Endothelial cell (in vitro differentiated cells): ENCODE data around the gene CC2D2A. TPM values are rescaled to one million over a fixed set of nuclear protein-coding genes. Genes with fewer than 3 reads are reported as not detected.

Experiments used
- DNase-seq: peaks from one replicate; pipeline ENCODE4 v3.0.0; 2021; ENCODE audit warnings: low spot score
- H3K27ac Mint-ChIP-seq: one replicate; pipeline ENCODE4 v1.8.0; 2021; ENCODE audit warnings: mixed read lengths, inconsistent platforms; ENCODE audit not compliant: unreplicated experiment
- H3K27me3 Mint-ChIP-seq: one replicate; pipeline ENCODE4 v1.8.0; 2021; ENCODE audit warnings: mild to moderate bottlenecking, moderate library complexity, mixed read lengths, inconsistent platforms; ENCODE audit not compliant: unreplicated experiment
- H3K36me3 Mint-ChIP-seq: one replicate; pipeline ENCODE4 v1.8.0; 2021; ENCODE audit warnings: mild to moderate bottlenecking, low read depth, mixed read lengths, inconsistent platforms; ENCODE audit not compliant: unreplicated experiment
- H3K4me1 Mint-ChIP-seq: one replicate; pipeline ENCODE4 v1.8.0; 2021; ENCODE audit warnings: mild to moderate bottlenecking, mixed read lengths, inconsistent platforms; ENCODE audit not compliant: unreplicated experiment
- H3K4me3 Mint-ChIP-seq: one replicate; pipeline ENCODE4 v1.8.0; 2021; ENCODE audit warnings: mild to moderate bottlenecking, mixed read lengths, inconsistent platforms; ENCODE audit not compliant: unreplicated experiment
- H3K9me3 Mint-ChIP-seq: one replicate; pipeline ENCODE4 v1.8.0; 2021; ENCODE audit warnings: mixed read lengths, inconsistent platforms; ENCODE audit not compliant: unreplicated experiment
- total RNA-seq: library from RNA; stranded (reverse); fragmentation: NEBNext Ultra II Directional; extraction: Animal tissue kit (Norgen Biotek cat#: 25700); gene quantifications from one replicate; pipeline ENCODE4 v1.2.1, GENCODE V29; 2021; ENCODE audit not compliant: unreplicated experiment
- TF ChIP-seq, protein P1 (sequence below): fragments of 200-600 bp; sonication (generic); IDR thresholded peaks from one replicate; pipeline ENCODE4 v1.5.0; 2021; ENCODE audit warnings: antibody characterized with exemption; ENCODE audit not compliant: unreplicated experiment

Gene CC2D2A
- total RNA-seq, 1 donor from 2014 or later = 43.0 TPM

DNA sequence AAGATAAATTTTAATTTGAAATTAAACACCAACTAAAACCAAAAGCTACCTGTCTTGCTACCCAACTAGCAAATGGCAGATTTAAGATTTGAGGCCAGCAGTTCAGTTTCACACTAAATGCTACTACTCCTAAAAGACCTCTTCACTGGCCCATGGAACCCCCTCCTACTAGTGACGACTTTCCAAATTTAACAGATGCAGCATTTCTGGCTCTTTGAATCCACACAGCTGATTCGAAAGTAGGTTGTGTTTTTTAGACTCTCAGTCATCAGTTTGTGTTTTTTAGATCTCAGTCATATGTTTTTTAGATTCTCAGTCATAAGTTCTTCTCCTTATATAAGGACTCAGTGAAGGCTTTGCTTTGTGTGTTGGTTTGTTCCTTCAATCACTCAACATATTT lies 11.1 kb upstream of the CC2D2A start:
- Mint-ChIP-seq H3K27me3 (peaks cover 4% of the 10 kb centered on the region), H3K36me3 (no peaks in the 10 kb centered on the region), H3K4me1 (peaks cover 7% of the 10 kb centered on the region), H3K4me3 (no peak overlapping the region), H3K9me3 (no peaks in the 10 kb centered on the region), H3K27ac (no peak overlapping the region)
- TF ChIP-seq, protein P1, sequence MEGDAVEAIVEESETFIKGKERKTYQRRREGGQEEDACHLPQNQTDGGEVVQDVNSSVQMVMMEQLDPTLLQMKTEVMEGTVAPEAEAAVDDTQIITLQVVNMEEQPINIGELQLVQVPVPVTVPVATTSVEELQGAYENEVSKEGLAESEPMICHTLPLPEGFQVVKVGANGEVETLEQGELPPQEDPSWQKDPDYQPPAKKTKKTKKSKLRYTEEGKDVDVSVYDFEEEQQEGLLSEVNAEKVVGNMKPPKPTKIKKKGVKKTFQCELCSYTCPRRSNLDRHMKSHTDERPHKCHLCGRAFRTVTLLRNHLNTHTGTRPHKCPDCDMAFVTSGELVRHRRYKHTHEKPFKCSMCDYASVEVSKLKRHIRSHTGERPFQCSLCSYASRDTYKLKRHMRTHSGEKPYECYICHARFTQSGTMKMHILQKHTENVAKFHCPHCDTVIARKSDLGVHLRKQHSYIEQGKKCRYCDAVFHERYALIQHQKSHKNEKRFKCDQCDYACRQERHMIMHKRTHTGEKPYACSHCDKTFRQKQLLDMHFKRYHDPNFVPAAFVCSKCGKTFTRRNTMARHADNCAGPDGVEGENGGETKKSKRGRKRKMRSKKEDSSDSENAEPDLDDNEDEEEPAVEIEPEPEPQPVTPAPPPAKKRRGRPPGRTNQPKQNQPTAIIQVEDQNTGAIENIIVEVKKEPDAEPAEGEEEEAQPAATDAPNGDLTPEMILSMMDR = no peak
- no peak for DNase-seq

DNA sequence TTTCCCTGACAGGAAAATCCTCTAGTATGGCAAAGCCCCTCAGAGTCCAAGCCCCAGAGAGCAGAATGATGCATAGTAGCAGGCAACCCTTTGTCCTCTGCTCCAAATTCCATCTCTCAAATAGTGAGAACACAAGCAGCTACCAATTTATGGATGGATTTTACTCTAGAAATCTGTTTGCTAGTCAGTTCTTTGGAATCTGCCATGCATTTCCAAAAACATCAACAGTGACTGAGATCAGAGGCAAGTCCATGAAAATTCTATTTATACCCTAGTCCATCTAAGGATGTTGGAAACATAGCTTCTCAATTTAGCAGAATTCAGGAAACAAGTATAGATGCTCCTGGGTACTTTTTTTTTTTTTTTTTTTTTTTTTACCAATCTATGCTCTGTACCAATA lies 10.0 kb upstream of the CC2D2A start:
- no peaks in the 10 kb centered on the region for H3K9me3 Mint-ChIP-seq

DNA sequence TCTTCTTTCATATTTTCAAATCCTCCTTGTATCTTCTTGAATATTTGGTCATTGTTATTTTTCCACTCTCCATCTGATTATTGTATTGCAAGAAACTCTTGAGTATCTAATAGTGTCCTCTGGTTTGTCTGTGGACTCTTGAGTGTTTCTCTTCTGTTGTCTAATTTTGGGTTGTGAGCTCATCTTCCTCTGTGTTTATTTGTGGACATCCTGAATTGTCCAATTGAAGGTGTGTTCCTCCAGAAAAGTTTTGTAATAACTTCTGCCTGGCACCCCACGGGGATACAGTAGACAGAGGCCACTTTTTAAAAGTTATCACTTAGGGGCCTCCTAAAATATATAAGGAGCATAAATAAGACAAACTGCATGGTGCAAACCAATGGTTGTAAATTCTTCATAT lies 3.1 kb upstream of the CC2D2A start:
- no peaks in the 10 kb centered on the region for H3K36me3 Mint-ChIP-seq
- TF ChIP-seq, protein P1 = no peak
- no peak overlapping the region for H3K27ac Mint-ChIP-seq
- peaks cover 19% of the 10 kb centered on the region for H3K4me1 Mint-ChIP-seq
- H3K9me3 Mint-ChIP-seq = no peaks in the 10 kb centered on the region
- no peak for DNase-seq
- H3K27me3 Mint-ChIP-seq = no peaks in the 10 kb centered on the region
- H3K4me3 Mint-ChIP-seq = no peak overlapping the region

More for the DNA sequence above, 10.0 kb upstream of the CC2D2A start:
- Mint-ChIP-seq H3K27me3 (peaks cover 4% of the 10 kb centered on the region), H3K4me3 (no peak overlapping the region), H3K36me3 (no peaks in the 10 kb centered on the region), H3K27ac (no peak overlapping the region), H3K4me1 (peaks cover 7% of the 10 kb centered on the region)
- TF ChIP-seq, protein P1 = no peak
- no peak for DNase-seq

DNA sequence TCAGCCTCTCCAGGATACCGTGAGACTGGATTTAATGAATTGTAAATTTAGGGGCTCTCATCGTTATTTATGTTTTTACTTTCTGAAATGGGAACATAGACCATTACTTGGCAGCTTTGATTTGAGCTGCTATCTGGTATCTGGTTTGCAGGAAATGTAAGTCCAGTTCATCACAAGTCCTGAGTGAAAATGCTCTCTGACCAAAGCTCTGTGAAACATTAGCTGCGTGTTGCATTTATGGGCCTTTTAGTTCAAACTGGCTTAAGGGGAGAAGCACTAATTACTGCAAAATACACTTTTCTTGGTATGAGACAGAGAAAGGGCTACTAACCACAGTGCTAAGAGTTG lies 420 bp downstream of the CC2D2A start:
- Mint-ChIP-seq H3K27me3 (no peaks in the 10 kb centered on the region), H3K4me1 (peaks cover 33% of the 10 kb centered on the region), H3K4me3 (peak overlapping the region; percentile 95)

DNA sequence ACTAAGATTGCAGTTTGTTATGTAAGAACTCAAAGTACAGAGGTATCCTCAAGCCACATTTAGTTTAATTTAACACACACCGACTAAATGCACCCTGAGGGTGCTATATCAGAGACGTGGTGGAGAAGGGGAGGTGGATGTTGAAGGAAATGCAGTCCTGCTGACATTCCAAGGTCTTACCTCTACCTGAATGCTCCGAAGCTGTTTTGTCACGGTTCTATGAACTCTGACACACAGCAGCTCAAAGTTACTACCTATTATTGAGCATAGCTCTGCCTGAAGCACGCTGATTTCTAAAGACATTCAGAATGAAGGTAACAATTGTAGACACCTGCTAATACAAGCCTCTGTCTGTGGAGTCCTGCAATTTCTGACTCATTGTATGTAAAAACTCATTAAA lies 6.7 kb downstream of the CC2D2A start:
- Mint-ChIP-seq H3K27ac (no peak overlapping the region), H3K4me3 (no peak overlapping the region), H3K27me3 (peaks cover 5% of the 10 kb centered on the region), H3K4me1 (peaks cover 20% of the 10 kb centered on the region), H3K9me3 (no peaks in the 10 kb centered on the region), H3K36me3 (peaks cover 10% of the 10 kb centered on the region)
- DNase-seq = no peak
- TF ChIP-seq, protein P1 = no peak

More for the DNA sequence above, 420 bp downstream of the CC2D2A start:
- Mint-ChIP-seq H3K36me3 (peaks cover 1% of the 10 kb centered on the region), H3K9me3 (no peaks in the 10 kb centered on the region), H3K27ac (peak overlapping the region; percentile 100)
- TF ChIP-seq, protein P1 = no peak
- DNase-seq = no peak
